ENCODE measurements around the gene POU6F1. TPM values are rescaled to one million over a fixed set of nuclear protein-coding genes. Genes with fewer than 3 reads are reported as not detected.

POU6F1 gene
- total and polyA plus RNA-seq, 10 of the 15 experiments (the other 5 are each of a cell fraction or from before 2014, with no cell fraction given) = 0.26 to 4.2 (median 1.2) TPM

DNA sequence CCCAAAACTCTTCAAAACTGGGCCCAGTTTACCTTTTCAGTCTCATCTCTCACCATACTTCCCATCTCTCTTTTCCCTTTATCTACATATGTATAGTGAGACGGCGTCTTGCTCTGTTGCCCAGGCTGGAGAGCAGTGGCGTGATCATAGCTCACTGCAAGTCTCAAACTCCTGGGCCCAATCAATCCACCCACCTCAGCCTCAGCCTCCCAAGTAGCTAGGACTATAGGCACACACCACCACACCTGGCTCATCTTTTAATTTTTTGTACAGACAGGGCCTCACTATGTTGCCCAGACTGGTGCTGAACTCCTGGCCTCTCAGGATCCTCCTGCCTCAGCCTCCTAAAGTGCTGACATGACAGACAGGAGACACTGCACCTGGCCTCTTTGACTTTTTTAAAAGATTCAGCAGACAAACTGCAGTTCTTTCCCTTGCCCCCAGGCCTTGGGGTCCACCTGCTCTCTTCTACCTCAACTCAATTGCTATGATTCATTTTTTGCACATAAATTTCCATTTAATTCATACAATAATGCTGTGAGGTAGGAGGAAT is 78.5 kb downstream of the POU6F1 start:
- H3K27me3 ChIP-seq (replicated peaks in 1 of 2; ENCODE audit: control insufficient read depth in 2 of 2, insufficient read depth in 2 of 2, low read length in 1 of 2) = no peaks in the 10 kb centered on the region
- WGBS (ENCODE audit: insufficient coverage, insufficient replicate concordance, low lambda C conversion rate, missing lambda C conversion rate) = 97% methylated on average over 3 of the region's 3 CpGs
- POLR2A ChIA-PET = no interaction called here
- DNase-seq (ENCODE audit: low read depth, low spot score) = no peak
- BruUV-seq (replicated peaks) = no TSS peak
- H3K79me2 ChIP-seq (ENCODE audit: control insufficient read depth, insufficient read depth, low read length) = no peaks in the 10 kb centered on the region
- CTCF ChIA-PET = no interaction called here
- no peaks in the 10 kb centered on the region for H3K9me3 ChIP-seq (replicated peaks; ENCODE audit: control insufficient read depth, insufficient read depth, low read length)
- H3K4me1 ChIP-seq (ENCODE audit: control insufficient read depth, insufficient read depth, low read length) = no peaks in the 10 kb centered on the region
- H3K4me3 ChIP-seq = no peak overlapping the region
- SMC1A ChIA-PET (ENCODE audit: uncharacterized antibody, unreplicated experiment) = interaction anchor here (1.0 kb wide), 1 partner anchor 19 kb away, joined by 4 read pairs; no protein-coding TSS in a partner anchor
- intact Hi-C loops (cut with micrococcal nuclease; ENCODE audit: unreplicated experiment) = no loop called here
- H4K20me1 ChIP-seq (ENCODE audit: control insufficient read depth, insufficient read depth) = no peaks in the 10 kb centered on the region
- no peak overlapping the region for H3K4me2 ChIP-seq (ENCODE audit: control insufficient read depth, insufficient read depth)
- in situ Hi-C loops (cut with MboI) = no loop called here
- H3K27ac ChIP-seq (ENCODE audit: control insufficient read depth, insufficient read depth) = no peak overlapping the region
- FAIRE-seq = no peak
- H2AFZ ChIP-seq (ENCODE audit: control insufficient read depth, low read depth, low read length) = no peak overlapping the region
- peaks cover 0 to 7% of the 10 kb centered on the region in 2 experiments; a peak in 2 of 4 replicates for H3K36me3 ChIP-seq (ENCODE audit: control insufficient read depth in 2 of 2, insufficient read depth in 2 of 2, low read length in 1 of 2)
- RAD21 ChIA-PET (ENCODE audit: unreplicated experiment) = no interaction called here
- ATAC-seq = no peak
- H3K9ac ChIP-seq (ENCODE audit: control insufficient read depth, insufficient read depth, low read length) = no peak overlapping the region
- TF ChIP-seq IRF4 (IDR thresholded peaks at IDR 0.05; ENCODE audit: low read depth, low read length) (no peak), RAD21 (IDR thresholded peaks at IDR 0.05; ENCODE audit: insufficient read depth, low read depth, low read length) (no peak), NFIC (IDR thresholded peaks at IDR 0.05; ENCODE audit: low read depth, low read length) (no peak), ZNF274 (IDR thresholded peaks at IDR 0.05; ENCODE audit: insufficient read depth, insufficient read length) (no peak), ETV6 (conservative IDR thresholded peaks at IDR 0.05 in 1 of 2, IDR thresholded peaks at IDR 0.05 in 1 of 2; ENCODE audit: borderline replicate concordance in 1 of 2, low read depth in 1 of 2) (no peak)
- TF ChIP-seq, protein P1, sequence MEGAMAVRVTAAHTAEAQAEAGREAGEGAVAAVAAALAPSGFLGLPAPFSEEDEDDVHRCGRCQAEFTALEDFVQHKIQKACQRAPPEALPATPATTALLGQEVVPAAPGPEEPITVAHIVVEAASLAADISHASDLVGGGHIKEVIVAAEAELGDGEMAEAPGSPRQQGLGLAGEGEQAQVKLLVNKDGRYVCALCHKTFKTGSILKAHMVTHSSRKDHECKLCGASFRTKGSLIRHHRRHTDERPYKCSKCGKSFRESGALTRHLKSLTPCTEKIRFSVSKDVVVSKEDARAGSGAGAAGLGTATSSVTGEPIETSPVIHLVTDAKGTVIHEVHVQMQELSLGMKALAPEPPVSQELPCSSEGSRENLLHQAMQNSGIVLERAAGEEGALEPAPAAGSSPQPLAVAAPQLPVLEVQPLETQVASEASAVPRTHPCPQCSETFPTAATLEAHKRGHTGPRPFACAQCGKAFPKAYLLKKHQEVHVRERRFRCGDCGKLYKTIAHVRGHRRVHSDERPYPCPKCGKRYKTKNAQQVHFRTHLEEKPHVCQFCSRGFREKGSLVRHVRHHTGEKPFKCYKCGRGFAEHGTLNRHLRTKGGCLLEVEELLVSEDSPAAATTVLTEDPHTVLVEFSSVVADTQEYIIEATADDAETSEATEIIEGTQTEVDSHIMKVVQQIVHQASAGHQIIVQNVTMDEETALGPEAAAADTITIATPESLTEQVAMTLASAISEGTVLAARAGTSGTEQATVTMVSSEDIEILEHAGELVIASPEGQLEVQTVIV (IDR thresholded peaks at IDR 0.05; ENCODE audit: borderline replicate concordance, partially characterized antibody) = no peak
- TF ChIP-seq, protein P2, sequence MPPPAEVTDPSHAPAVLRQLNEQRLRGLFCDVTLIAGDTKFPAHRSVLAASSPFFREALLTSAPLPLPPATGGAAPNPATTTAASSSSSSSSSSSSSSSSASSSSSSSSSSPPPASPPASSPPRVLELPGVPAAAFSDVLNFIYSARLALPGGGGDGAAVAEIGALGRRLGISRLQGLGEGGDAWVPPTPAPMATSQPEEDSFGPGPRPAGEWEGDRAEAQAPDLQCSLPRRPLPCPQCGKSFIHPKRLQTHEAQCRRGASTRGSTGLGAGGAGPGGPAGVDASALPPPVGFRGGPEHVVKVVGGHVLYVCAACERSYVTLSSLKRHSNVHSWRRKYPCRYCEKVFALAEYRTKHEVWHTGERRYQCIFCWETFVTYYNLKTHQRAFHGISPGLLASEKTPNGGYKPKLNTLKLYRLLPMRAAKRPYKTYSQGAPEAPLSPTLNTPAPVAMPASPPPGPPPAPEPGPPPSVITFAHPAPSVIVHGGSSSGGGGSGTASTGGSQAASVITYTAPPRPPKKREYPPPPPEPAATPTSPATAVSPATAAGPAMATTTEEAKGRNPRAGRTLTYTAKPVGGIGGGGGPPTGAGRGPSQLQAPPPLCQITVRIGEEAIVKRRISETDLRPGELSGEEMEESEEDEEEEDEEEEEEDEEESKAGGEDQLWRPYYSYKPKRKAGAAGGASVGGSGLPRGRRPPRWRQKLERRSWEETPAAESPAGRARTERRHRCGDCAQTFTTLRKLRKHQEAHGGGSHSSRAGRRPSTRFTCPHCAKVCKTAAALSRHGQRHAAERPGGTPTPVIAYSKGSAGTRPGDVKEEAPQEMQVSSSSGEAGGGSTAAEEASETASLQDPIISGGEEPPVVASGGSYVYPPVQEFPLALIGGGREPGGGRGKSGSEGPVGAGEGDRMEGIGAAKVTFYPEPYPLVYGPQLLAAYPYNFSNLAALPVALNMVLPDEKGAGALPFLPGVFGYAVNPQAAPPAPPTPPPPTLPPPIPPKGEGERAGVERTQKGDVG (CRISPR knock-in tag; IDR thresholded peaks at IDR 0.05) = no peak
- TF ChIP-seq, protein P3, sequence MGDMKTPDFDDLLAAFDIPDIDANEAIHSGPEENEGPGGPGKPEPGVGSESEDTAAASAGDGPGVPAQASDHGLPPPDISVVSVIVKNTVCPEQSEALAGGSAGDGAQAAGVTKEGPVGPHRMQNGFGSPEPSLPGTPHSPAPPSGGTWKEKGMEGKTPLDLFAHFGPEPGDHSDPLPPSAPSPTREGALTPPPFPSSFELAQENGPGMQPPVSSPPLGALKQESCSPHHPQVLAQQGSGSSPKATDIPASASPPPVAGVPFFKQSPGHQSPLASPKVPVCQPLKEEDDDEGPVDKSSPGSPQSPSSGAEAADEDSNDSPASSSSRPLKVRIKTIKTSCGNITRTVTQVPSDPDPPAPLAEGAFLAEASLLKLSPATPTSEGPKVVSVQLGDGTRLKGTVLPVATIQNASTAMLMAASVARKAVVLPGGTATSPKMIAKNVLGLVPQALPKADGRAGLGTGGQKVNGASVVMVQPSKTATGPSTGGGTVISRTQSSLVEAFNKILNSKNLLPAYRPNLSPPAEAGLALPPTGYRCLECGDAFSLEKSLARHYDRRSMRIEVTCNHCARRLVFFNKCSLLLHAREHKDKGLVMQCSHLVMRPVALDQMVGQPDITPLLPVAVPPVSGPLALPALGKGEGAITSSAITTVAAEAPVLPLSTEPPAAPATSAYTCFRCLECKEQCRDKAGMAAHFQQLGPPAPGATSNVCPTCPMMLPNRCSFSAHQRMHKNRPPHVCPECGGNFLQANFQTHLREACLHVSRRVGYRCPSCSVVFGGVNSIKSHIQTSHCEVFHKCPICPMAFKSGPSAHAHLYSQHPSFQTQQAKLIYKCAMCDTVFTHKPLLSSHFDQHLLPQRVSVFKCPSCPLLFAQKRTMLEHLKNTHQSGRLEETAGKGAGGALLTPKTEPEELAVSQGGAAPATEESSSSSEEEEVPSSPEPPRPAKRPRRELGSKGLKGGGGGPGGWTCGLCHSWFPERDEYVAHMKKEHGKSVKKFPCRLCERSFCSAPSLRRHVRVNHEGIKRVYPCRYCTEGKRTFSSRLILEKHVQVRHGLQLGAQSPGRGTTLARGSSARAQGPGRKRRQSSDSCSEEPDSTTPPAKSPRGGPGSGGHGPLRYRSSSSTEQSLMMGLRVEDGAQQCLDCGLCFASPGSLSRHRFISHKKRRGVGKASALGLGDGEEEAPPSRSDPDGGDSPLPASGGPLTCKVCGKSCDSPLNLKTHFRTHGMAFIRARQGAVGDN (IDR thresholded peaks at IDR 0.05) = no peak
